ENCODE data around the gene IFI6. TPM values are rescaled to one million over a fixed set of nuclear protein-coding genes. Genes with fewer than 3 reads are reported as not detected.

The IFI6 gene
- total and polyA plus RNA-seq, 2 of the 8 experiments (the other 6 are each of a cell fraction or from before 2014, with no cell fraction given) = 6.1 to 13.2 TPM

- Histone ChIP-seq H2AK5ac (ENCODE audit: low read depth, low read length) (no peak overlapping the region), H4K91ac (replicated peaks; ENCODE audit: insufficient read length, low read length) (peak overlapping the region; percentile 2), H3K27me3 (replicated peaks in 1 of 4; ENCODE audit: control insufficient read depth in 3 of 4, extremely low read depth in 1 of 4, insufficient read depth in 3 of 4, low read length in 3 of 4) (no peaks in the 10 kb centered on the region), H3K79me2 (ENCODE audit: control insufficient read depth in 1 of 2, insufficient read depth in 2 of 2, low read length in 2 of 2) (no peaks in the 10 kb centered on the region), H3K36me3 (ENCODE audit: control insufficient read depth in 2 of 4, insufficient read depth in 4 of 4, low read length in 3 of 4) (no peaks in the 10 kb centered on the region), H4K8ac (ENCODE audit: extremely low read depth, insufficient read depth, low read length) (no peak overlapping the region), H2BK5ac (ENCODE audit: low read depth, low read length) (no peak overlapping the region), H3K9ac (replicated peaks in 1 of 4; ENCODE audit: extremely low read depth in 1 of 4, low read depth in 3 of 4, low read length in 3 of 4) (no peak overlapping the region), H4K5ac (ENCODE audit: insufficient read length, low read depth, low read length) (no peak overlapping the region), H2BK20ac (ENCODE audit: low read length) (no peak overlapping the region; the same call in none of the 2 replicates), H3K18ac (ENCODE audit: extremely low read depth, low read length) (peak overlapping the region; percentile 71; the same call in 1 of the 2 replicates), H3K14ac (ENCODE audit: insufficient read length) (no peak overlapping the region), H2BK120ac (replicated peaks; ENCODE audit: low read depth, low read length) (no peak overlapping the region), H3K23me2 (ENCODE audit: low read depth, low read length) (no peaks in the 10 kb centered on the region), H3K27ac (ENCODE audit: low read depth, low read length) (no peak overlapping the region), H3K56ac (replicated peaks; ENCODE audit: insufficient read length, low read depth, low read length) (no peak overlapping the region), H3K4ac (replicated peaks; ENCODE audit: insufficient read length, low read depth, low read length) (no peak overlapping the region), H3K23ac (ENCODE audit: insufficient read length) (no peak overlapping the region), H3K9me3 (ENCODE audit: insufficient read depth in 2 of 2, low read depth in 1 of 2, low read length in 1 of 2) (no peaks in the 10 kb centered on the region), H3K4me1 (replicated peaks in 1 of 4; ENCODE audit: control insufficient read depth in 3 of 4, insufficient read depth in 4 of 4, low read length in 3 of 4) (peaks cover 0 to 5% (median 1%) of the 10 kb centered on the region in 4 experiments; a peak in 4 of 7 replicates), H3K4me2 (ENCODE audit: insufficient read depth in 1 of 2, low read depth in 2 of 2, low read length in 2 of 2) (peak overlapping the region; percentile 1 to 47; a peak in 2 of 4 replicates), H3K4me3 (ENCODE audit: extremely low read depth in 1 of 4, insufficient read depth in 2 of 4, low read depth in 3 of 4, low read length in 4 of 4) (no peak overlapping the region), H2BK12ac (ENCODE audit: low read depth, low read length) (peak overlapping the region; percentile 2; the same call in 1 of the 2 replicates), H4K20me1 (replicated peaks in 1 of 2; ENCODE audit: control insufficient read depth in 1 of 2, insufficient read depth in 2 of 2, low read length in 2 of 2) (no peaks in the 10 kb centered on the region), H2BK15ac (ENCODE audit: low read length) (no peak overlapping the region; the same call in 1 of the 2 replicates), H3K79me1 (ENCODE audit: low read depth, low read length) (no peaks in the 10 kb centered on the region), H2AFZ (ENCODE audit: low read length) (peak overlapping the region; percentile 75)
- FAIRE-seq = peak; percentile 89
- 45% methylated on average over 13 of the region's 13 CpGs; no CpG with 5 or more reads in 1 of the 2 experiments for WGBS, 2 experiments (ENCODE audit: extremely low coverage in 1 of 2, insufficient coverage in 1 of 2, insufficient read length in 1 of 2, insufficient replicate concordance in 2 of 2, low coverage in 1 of 2, low lambda C conversion rate in 2 of 2, missing lambda C conversion rate in 1 of 2)
- POLR2A ChIA-PET (ENCODE audit: partially characterized antibody) = interaction anchor here (0.6 to 1.5 kb wide), 2 partner anchors 12 to 37 kb away, joined by 3 read pairs; no protein-coding TSS in a partner anchor
- peak in 1 of 2 experiments; percentile 83 for DNase-seq (ENCODE audit: low read depth in 1 of 2, low spot score in 2 of 2)
- CTCF ChIA-PET (ENCODE audit: partially characterized antibody) = interaction anchor here (0.5 to 2.8 kb wide), 21 partner anchors 8 to 358 kb away, joined by 3 to 30 read pairs (median 4); no protein-coding TSS in a partner anchor
- TF ChIP-seq CEBPB (IDR thresholded peaks at IDR 0.05; ENCODE audit: low read depth, low read length) (no peak), TEAD4 (IDR thresholded peaks at IDR 0.05; ENCODE audit: low read depth, low read length) (0 out of 2 replicates have a peak, but pooled peaks have one; percentile 25), KDM5A (IDR thresholded peaks at IDR 0.05; ENCODE audit: low read length) (no peak), PHF8 (conservative IDR thresholded peaks at IDR 0.05; ENCODE audit: low read depth, low read length) (no peak), TBP (IDR thresholded peaks at IDR 0.05; ENCODE audit: low read depth, low read length) (no peak), CHD2 (IDR thresholded peaks at IDR 0.05; ENCODE audit: low read length) (peak; percentile 27; the same call in 1 of the 2 replicates), SIN3A (conservative IDR thresholded peaks at IDR 0.05 in 1 of 2, IDR thresholded peaks at IDR 0.05 in 1 of 2; ENCODE audit: low read depth in 1 of 2, low read length in 2 of 2) (no peak), RBBP5 (IDR thresholded peaks at IDR 0.05; ENCODE audit: borderline replicate concordance, low read depth, low read length) (peak; percentile 56; the same call in 1 of the 2 replicates), SP1 (IDR thresholded peaks at IDR 0.05; ENCODE audit: low read depth, low read length) (no peak), CREB1 (IDR thresholded peaks at IDR 0.05) (no peak), NRF1 (IDR thresholded peaks at IDR 0.05; ENCODE audit: low read depth, low read length) (no peak), JUND (IDR thresholded peaks at IDR 0.05; ENCODE audit: low read length) (no peak)
- TF ChIP-seq, protein P1, sequence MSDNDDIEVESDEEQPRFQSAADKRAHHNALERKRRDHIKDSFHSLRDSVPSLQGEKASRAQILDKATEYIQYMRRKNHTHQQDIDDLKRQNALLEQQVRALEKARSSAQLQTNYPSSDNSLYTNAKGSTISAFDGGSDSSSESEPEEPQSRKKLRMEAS (IDR thresholded peaks at IDR 0.05) = peak; percentile 54
These were observed 28.2 kb downstream of the IFI6 start for GRCh38 chr1:27643600-27644368.

Measured in H1 (cell line).